HFF-Myc (cell line): ENCODE measurements around the gene NAALAD2.

Experiments
- DNase-seq: peaks from one replicate; pipeline ENCODE4 v3.0.0-alpha.2; 2011; ENCODE audit warnings: low read depth; ENCODE audit errors: extremely low read depth
- H3K4me3 ChIP-seq: replicated peaks from 2 replicates; pipeline ENCODE4 v1.5.1; 2011; ENCODE audit warnings: low read depth, mild to moderate bottlenecking, control low read depth, low read length
- CTCF ChIP-seq: IDR thresholded peaks from 2 replicates; pipeline ENCODE4 v1.5.1; 2012; ENCODE audit warnings: mild to moderate bottlenecking, low read depth, low read length, control low read depth; ENCODE audit errors: missing control alignments

Gene NAALAD2

GRCh38 chr11:90176069-90176468 is 41.6 kb downstream of the NAALAD2 start:
- DNase-seq: no peak
- H3K4me3 ChIP-seq: no peak overlapping the region
- TF ChIP-seq CTCF: no peak

- no peak overlapping the region for H3K4me3 ChIP-seq
- TF ChIP-seq CTCF: no peak
- DNase-seq: no peak
Observed at GRCh38 chr11:90178751-90179150, 44.3 kb downstream of the NAALAD2 start.

DNA sequence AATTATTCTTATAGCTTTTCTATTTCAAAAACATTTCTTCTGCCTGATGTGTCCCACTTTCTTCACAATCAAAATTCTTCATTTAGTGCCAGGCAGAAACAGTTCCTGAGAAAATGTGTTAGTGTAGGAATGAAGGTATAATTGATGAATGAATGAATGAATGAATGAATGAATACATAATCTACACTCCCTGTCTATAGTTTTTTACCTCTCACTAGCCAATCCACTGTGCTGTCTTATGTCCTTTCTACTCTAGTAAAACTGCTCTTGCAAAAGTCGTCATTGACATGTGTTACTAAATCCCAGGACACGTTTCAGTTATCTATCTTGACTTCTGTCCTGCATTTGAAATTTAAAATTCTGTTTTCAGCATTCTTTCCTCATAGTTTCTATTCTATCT is 45.5 kb downstream of the NAALAD2 start:
- H3K4me3 ChIP-seq: no peak overlapping the region
- no peak for DNase-seq
- no peak for TF ChIP-seq CTCF

DNA sequence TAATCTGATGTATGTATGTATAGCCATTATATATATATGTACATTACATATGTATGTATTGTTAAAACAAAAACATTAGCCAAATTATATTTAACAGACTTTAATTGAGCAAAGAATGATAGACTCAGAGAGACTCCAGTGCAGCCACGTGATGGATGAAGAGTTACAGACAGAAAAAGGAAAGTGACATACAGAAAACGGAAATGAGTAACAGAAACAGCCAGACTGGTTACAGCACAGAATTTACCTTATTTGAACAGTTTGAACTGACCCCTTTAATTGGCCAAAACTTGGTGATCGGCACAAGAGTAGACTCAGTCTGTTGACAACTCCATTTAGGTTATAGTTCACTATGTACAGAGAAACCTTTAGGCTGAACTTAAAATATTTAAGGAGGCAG is 53.4 kb downstream of the NAALAD2 start:
- DNase-seq: no peak
- no peak overlapping the region for H3K4me3 ChIP-seq
- TF ChIP-seq CTCF: no peak

GRCh38 chr11:90189011-90189410 is 54.5 kb downstream of the NAALAD2 start:
- no peak overlapping the region for H3K4me3 ChIP-seq
- no peak for TF ChIP-seq CTCF

DNA sequence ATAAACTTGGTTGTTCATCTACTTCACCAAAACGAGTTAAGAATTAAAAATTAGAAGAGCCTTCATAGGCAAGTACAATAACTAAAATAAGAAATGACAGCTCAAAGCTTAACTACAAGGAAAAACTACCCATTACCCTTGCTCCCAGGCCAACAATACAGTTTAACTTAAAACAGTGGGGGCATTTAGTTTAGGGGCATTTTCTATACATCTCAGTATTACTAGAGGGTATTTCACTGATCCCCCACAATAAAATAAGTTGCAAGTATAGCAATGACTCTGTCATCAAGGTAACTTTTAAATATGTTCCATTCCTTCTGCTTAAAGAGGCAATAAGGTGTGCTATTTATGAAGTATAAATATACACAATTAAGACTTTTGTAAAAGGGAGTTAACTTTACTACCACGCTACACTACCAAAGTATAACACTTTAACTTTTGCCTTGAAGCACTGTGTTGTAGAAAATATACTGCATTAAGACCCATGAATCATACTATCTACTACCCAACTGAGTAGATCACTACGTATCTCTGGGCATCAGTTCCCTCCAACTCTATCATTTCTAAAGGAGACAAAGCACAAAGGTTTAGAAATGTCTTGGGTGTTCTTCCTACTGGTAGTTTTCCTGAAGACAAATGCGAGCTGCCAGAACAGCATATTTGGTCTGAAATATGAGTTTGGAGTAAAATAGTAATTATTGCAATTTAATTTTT is 58.6 kb downstream of the NAALAD2 start:
- DNase-seq: no peak
- H3K4me3 ChIP-seq: no peak overlapping the region
- TF ChIP-seq CTCF: no peak

More at GRCh38 chr11:90189011-90189410, 54.5 kb downstream of the NAALAD2 start:
- DNase-seq: no peak

GRCh38 chr11:90197377-90197776 is 62.9 kb downstream of the NAALAD2 start:
- no peak for TF ChIP-seq CTCF
- DNase-seq: no peak
- H3K4me3 ChIP-seq: no peak overlapping the region
